Activated T-cell treated with anti-CD3 and anti-CD28 coated beads, Interleukin-2, amount 50 U/mL, for 72 hours (primary cell): ENCODE measurements around the gene TBC1D8. TPM values are rescaled to one million over a fixed set of nuclear protein-coding genes. Genes with fewer than 3 reads are reported as not detected.

Experiments used
- total RNA-seq, 2 donors: library from RNA; stranded (reverse); gene quantifications; one replicate each; pipeline ENCODE4 v1.2.3, GENCODE V29; 2022

Gene TBC1D8
- total RNA-seq, 2 donors from 2014 or later = 5.2 to 8.3 TPM

Other genes with a start within 250 kb of the TBC1D8 start
- 1,000 to 10,000 TPM; 1,385 to 1,395 TPM for gene RPL31, start 149.1 kb downstream of the TBC1D8 start, total RNA-seq
- 10 to 100 TPM; 57.4 to 59.3 TPM for gene CNOT11, start 101.5 kb upstream of the TBC1D8 start, total RNA-seq
- gene RNF149, start 157.3 kb upstream of the TBC1D8 start, total RNA-seq = 10 to 100 TPM; 30.9 to 50.8 TPM
- gene CREG2, start 236.1 kb upstream of the TBC1D8 start, total RNA-seq = not detected